GM19025 (cell line): ENCODE results near the gene SLC27A3.
"Not testable (repeated sequence)": the region's sequence is repeated elsewhere in the genome, so short reads cannot be mapped to it uniquely, and the experiment has no call there.

Experiments used
- ATAC-seq: cut with Tn5 transposase; IDR thresholded peaks from one replicate; pipeline ENCODE4 v1.9.1; 2021; ENCODE audit warnings: mild to moderate bottlenecking, low read depth, moderate library complexity; ENCODE audit not compliant: unreplicated experiment

SLC27A3 gene

GRCh38 chr1:153779781-153780541 lies 4.8 kb downstream of the SLC27A3 start:
- no peak for ATAC-seq

GRCh38 chr1:153780551-153780950 lies 5.3 kb downstream of the SLC27A3 start:
- ATAC-seq = no peak

- not testable (repeated sequence) for ATAC-seq
Observed at GRCh38 chr1:153782648-153783047, 7.4 kb downstream of the SLC27A3 start.

- ATAC-seq = peak; percentile 86
Observed at GRCh38 chr1:153783233-153784190, 8.3 kb downstream of the SLC27A3 start.

GRCh38 chr1:153786038-153786790 lies 11.0 kb downstream of the SLC27A3 start:
- no peak for ATAC-seq

- ATAC-seq = no peak
Observed at GRCh38 chr1:153789478-153790034, 14.3 kb downstream of the SLC27A3 start.

GRCh38 chr1:153790313-153790965 lies 15.2 kb downstream of the SLC27A3 start:
- ATAC-seq = peak; percentile 2

GRCh38 chr1:153790966-153791647 lies 15.9 kb downstream of the SLC27A3 start:
- peak; percentile 78 for ATAC-seq

GRCh38 chr1:153791648-153792253 lies 16.5 kb downstream of the SLC27A3 start:
- no peak for ATAC-seq

- ATAC-seq = no peak
Observed at GRCh38 chr1:153792631-153793041, 17.4 kb downstream of the SLC27A3 start.

- ATAC-seq = no peak
Observed at GRCh38 chr1:153793261-153793972, 18.2 kb downstream of the SLC27A3 start.

- ATAC-seq = no peak
Observed at GRCh38 chr1:153793973-153794615, 18.9 kb downstream of the SLC27A3 start.

GRCh38 chr1:153794624-153795329 lies 19.6 kb downstream of the SLC27A3 start:
- no peak for ATAC-seq

GRCh38 chr1:153795330-153795837 lies 20.2 kb downstream of the SLC27A3 start:
- no peak for ATAC-seq

GRCh38 chr1:153795934-153796785 lies 21.0 kb downstream of the SLC27A3 start:
- no peak for ATAC-seq
